Stimulated activated CD8-positive, alpha-beta memory T cell treated with anti-CD3 and anti-CD28 coated beads, Interleukin-2, amount 100 ng/mL, for 48 hours (primary cell): ENCODE data around the gene VARS2.
A peak's percentile ranks its signal among the peaks of the same experiment; 100 is the strongest.

Source experiments
- DNase-seq, 2 donors: peaks; one replicate each; pipeline ENCODE4 v3.0.0-alpha.2; 2020; ENCODE audit warnings: low read depth in 2 of 2

The VARS2 gene

GRCh38 chr6:30928677-30929076 lies 14.6 kb downstream of the VARS2 start:
- DNase-seq = no peak

- no peak for DNase-seq
Measured at GRCh38 chr6:30930506-30930905, 16.5 kb downstream of the VARS2 start.

- DNase-seq = no peak
Measured at GRCh38 chr6:30931272-30931671, 17.2 kb downstream of the VARS2 start.

DNA sequence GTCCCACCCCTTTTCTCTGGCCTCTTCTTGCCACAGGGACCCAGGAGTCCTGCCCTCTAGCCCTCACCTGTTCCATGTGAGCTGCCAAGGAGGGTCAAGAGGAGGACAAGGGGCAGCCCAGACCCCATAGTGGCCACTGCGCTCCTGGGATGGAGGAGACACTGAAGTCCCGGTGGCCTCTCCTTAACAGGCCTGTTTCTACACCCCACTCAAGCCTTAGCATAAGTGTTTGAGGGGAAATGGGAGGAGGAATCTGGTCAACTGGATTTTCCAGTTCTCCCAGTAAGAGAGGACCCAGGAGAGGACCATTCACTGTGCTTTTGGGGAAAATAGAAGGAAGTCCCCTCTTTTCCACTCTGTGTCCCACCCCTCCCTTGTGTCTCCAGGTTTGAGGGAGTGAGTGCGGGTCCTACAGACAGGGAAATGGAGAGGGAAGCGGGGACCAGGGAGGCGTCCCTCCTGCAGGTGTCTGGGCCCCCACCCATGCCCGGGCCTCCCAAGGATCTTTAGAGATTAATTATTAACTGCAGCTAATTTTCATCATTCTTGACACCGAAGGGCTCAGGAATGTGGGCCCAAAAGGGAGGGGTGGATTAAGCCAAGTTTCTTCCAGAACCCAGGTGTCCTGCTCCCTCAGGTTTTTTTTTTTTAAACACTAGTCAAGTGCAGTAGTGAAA lies 18.1 kb downstream of the VARS2 start, which contains the start of gene SFTA2:
Gene SFTA2, minus strand, starts transcription at position 202 of the 677 bp plus-strand sequence. Its CDS starts 74 bp downstream, at position 128.
- DNase-seq = no peak

DNA sequence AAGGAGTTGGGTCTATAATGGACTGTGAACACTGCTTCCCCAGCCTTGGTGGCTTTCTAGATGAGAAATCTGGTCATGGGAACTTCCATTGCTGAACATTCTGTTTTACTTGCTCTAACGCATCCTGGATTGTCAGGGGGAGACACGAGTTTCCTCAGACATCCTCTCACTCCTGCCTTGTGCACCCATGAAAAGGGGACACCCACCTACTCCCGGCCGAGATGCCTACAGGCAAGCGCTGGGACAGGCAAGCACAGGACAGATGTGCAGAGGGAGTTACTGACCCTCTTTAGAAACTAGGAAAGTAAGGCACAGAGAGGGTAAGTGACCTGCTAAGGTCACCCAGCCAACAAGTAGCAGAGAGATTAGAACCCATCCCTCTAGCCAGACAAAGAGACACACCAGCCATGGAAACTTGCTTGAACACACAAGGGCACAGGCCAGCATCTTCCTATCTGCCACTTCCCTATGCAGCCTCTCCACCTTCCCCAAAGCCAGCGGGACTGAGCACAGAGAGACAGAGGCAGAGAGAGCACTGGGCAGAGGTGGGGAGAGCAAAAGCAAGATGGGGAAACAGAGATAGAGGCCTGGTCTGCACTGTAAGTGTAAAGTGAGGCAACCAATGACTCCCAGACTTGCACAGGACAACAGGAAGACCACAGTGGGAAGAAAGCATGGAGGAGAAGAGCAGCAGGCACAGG lies 18.8 kb downstream of the VARS2 start:
- no peak for DNase-seq

GRCh38 chr6:30935018-30935417 lies 21.0 kb downstream of the VARS2 start:
- no peak for DNase-seq

- DNase-seq = no peak
Measured at GRCh38 chr6:30937265-30937664, 23.2 kb downstream of the VARS2 start.

GRCh38 chr6:30938730-30939129 lies 24.7 kb downstream of the VARS2 start:
- no peak for DNase-seq

DNA sequence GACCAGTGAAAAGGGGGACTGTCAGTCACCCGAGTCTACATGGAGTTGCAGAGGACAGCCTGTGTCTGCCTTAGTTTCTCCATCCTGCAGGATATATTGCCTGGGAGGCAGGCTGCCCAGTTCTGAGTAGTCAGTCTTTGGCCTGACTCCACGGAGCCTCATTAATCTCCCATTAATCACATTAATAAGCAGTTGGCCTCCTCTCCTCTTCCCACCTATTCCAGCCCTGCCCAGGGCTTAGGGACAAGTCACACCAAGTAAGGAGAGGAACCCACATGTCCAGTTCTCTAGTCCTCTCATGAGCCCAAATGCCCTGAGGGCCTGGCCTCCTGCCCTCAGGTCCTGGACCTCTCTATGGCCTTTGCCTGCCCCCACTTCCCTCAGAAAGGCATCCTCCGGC lies 25.4 kb downstream of the VARS2 start:
- no peak for DNase-seq

DNA sequence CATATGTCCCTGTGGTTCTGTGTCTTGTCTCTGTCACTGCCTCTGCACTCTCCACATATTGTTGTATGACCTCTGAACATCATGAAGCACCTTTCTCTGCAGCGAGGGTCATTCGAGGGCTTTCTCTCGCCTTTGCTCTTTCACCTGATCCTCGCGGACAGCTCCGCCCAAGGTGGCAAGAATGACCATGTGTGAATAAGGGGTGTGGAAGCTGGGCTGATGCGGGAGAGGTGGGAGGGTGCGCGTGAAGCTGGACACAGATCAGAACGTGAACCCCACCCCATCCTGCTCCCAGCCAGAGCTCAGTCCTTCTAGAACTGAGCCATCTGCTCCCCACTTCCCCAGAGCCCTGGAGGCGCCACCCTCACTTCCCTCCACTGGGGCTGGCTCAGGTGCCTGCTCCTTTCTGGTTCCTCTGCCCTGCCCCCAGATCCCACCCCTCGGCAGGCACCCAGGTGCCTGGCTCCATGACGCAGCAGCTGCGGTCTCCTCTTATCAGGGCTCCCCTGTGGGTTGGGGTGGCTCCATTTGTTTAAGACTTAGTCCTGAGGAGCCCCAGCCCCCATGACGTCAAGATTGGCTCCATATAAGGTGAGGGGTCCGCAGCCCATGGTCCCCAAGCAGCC lies 26.4 kb downstream of the VARS2 start, which contains the start of gene MUCL3:
Gene MUCL3, plus strand, starts transcription at position 613 of the 626 bp plus-strand sequence. CDS start 27 bp downstream, outside the sequence.
- DNase-seq = no peak

DNA sequence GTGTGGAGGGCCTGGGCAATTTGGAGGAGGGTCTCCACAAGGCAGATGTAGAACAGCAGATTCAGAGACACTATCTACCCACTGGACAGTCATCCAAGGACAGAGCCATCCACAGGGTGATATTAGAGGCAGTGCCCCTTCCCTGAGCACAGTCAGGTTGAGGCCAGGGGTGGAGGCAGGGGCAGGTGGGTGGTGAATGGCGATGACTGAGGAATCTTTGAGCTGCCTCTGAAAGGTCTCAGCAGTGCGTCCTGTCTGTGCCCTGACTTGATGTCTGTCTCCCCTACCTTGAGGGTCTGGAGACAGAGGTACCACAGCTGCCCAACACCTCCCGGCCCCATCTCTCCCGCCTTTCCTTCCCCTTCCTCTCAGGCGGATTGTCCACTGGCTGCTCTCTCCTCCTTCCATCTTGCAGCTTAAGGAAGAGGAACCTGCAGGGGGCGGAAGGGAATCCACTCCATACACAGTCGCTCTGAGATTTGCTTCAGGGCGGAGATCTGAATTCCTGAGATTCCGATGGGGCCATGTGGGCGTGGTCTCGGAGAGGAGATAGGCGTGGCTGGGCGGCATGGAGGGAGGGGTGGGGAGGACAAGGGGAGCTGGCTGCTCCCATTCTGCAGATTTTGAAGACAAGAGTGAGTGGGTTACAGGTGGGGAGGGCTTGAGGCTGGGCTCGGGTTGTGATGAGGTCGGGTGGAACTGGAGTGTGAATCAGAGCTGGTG lies 28.5 kb downstream of the VARS2 start:
- DNase-seq = no peak

GRCh38 chr6:30944051-30944450 lies 30.0 kb downstream of the VARS2 start:
- DNase-seq = no peak

DNA sequence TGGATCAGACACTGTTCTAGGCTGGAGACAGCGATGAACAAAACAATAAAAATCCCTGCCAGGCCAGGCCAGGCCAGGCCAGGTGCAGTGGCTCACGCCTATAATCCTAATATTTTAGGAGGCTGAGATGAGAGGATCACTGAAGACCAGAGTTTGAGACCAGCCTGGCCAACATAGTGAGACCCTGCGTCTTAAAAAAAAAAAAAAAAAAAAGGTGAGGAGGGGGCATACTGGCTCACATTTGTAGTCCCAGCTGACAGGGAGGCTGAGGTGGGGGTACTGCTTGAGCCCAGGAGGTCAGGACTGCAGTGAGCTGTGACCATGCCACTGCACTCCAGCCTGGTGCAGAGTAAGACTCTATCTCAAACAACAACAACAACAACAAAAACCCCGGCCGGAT lies 31.2 kb downstream of the VARS2 start:
- DNase-seq = no peak

GRCh38 chr6:30947231-30947630 lies 33.2 kb downstream of the VARS2 start:
- no peak for DNase-seq

DNA sequence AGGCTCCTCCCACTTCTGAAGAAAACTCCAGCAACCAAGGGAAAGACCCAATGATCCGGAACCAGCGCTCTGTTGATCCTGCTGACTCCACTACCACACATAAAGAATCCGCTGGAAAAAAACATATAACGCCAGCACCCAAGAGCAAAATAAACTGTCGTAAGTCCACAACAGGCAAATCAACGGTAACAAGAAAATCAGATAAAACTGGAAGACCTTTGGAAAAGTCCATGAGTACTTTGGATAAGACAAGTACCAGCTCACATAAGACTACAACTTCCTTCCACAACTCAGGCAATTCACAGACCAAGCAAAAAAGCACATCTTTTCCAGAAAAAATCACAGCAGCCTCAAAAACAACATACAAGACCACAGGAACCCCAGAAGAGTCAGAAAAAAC lies 34.8 kb downstream of the VARS2 start:
- DNase-seq = no peak

- no peak for DNase-seq
Measured at GRCh38 chr6:30951907-30952469, 38.0 kb downstream of the VARS2 start.

DNA sequence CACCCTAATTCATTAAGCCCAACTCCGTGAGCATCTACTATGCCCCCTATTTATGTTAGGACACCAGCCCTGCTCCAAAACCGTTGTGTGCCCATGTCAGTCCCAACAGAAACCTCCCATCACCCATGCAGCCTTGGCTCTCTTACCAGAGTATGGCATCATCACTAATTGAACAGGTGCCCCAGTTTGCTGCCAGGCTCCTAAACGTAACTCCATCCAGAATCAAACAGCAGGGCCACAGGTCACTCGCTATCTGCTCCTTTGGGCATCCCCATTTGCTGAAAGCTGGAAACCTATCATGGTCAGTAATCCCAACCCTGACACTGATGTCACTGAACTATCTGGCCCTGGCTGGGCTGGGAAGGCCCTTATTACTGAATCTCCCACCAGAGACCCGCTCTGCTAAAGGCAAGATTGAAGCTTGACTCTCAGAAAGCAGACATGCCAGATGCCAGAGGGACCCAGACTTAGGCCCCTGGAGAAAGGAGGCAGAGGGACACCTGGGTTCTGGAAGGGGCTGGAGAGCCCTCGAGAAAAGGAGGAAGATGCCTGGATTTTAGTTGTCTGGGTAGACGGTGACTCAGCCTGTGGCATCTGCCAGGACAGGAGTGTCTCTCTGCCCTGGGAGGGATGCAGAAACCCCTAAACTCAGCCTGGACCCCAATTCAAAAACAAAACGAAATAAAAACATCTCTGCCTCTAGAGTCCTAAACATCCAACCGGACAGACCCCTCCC lies 40.8 kb downstream of the VARS2 start:
- no peak for DNase-seq

DNA sequence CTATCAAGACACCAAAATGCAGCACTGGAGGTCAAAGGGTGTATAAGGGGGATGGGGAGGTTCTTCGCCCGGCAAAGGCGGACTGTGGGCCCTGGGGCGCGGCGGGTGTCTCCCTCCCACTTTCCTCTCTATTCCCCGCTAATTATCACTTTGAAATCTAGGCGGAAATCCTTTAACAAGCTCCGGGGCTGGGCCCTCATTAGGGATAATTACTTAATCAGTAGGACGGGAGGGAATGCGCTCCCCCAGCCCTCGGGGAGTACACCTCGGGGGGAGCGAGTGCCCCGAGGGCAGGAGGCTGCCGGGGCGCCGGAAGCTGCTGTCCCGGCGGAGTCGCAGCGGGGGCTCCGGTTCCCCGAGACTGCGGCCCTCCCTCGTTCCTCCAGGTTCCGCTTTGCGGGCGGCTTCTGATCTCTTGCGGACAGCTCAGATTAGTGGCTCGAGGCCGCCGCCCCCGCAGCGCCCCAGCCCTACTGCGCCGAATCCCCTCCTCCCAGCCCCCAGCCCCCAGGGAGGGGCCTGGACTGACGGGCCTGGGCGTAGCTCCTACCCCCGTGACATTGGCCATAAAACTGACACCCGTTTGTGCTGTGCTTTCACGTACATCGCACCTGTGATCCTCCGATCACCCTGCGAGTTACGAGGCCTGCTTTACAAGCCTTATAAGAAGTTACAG lies 41.5 kb downstream of the VARS2 start:
- peak; percentile 64 to 75 for DNase-seq

DNA sequence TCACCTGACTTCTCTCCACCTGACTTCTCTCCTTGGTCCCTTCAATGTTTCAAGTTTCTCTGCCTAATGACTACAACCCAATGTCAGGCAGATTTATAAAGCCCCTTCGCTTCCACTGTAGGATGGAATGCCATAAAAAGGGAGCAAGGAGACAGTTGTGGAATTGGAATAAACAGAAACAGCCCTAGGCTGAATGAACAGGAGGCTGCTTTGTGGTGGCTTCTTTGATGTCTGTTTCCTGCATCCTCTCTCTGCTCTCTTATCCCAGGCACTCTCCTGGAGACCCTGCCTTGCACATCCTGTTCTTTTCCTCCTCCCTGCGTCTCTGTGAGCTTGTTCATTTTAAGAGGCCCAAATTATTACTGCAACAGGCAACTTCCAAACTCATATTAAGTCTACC lies 43.7 kb downstream of the VARS2 start:
- DNase-seq = no peak

DNA sequence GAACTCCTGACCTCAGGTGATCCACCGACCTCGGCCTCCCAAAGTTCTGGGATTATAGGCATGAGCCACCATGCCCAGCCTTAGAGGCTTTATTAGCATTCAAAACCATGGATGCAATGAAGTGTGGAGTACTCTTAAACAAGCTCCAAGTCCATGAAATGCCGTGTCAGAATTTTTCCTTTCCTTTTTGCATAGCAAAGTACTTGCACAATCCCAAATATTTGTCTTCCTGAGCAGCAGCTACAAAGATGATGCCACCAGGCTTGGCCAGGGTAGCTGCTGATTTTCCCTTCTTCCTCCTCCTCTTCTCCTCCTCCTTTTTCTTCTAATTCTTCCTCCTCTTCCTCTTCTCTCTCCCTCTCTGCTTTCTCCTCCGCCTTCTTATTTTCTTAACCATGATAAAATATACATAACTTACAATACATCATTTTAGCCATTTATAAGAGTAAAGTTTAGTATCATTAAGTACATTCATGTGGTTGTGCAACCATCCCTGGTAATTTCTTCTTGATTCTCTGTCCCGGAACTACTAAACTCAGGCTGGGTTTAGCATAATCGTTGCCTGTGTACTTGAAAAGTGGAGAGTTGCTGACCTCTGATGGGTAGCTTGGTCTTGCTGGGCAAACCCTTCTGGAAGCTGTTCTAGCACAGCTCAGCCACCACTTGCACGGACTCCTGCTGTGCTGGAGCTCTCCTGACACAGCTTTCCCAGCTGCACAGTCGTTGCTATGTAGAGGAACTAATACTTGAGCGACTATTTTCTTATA lies 47.1 kb downstream of the VARS2 start:
- DNase-seq = no peak
